ENCODE measurements around the gene COL23A1.
"Not testable (repeated sequence)": the region's sequence is repeated elsewhere in the genome, so short reads cannot be mapped to it uniquely, and the experiment has no call there.

Gene COL23A1

GRCh38 chr5:178199581-178200434 is 390.4 kb downstream of the COL23A1 start:
- no peak for DNase-seq

DNA sequence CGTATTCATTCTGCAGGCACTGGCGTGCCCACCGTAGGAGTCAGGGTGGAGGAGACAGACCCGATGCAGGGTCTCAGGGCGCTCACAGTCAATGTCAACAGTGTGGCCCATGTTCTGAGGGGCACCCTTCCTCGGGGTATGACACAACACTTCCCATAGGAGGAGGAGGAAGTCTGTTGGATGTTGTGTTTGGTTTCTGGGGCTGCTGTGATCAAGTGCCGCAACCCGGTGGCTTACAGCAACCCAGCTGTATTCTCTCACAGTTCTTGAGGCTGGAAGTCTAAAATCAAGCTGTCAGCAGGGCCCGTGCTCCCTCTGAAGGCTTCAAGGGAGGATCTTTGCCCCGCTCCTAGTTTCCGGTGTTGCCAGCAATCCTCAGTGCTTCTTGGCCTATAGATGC is 391.5 kb downstream of the COL23A1 start:
- no peak for DNase-seq

- not testable (repeated sequence) for DNase-seq
Observed at GRCh38 chr5:178198151-178198550, 392.0 kb downstream of the COL23A1 start.

DNA sequence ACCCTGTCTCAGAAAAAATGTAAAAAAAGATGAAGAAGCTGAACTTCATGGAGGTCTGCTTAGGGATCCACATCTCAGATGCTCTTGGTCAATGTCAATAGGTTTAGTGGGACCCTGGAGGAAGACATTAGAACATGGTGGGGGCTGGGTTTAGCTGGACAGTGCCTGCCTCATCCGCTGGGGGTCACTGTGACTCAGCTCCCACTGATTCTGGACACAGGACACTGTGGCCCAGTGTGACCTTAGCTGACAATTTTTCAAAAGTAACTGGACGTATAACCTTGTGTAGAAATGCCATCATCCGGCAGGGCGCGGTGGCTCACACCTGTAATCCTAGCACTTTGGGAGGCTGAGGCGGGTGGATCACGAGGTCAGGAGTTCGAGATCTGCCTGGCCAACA is 393.2 kb downstream of the COL23A1 start:
- no peak for DNase-seq

GRCh38 chr5:178196281-178196812 is 393.8 kb downstream of the COL23A1 start:
- no peak for DNase-seq

GRCh38 chr5:178194026-178194425 is 396.2 kb downstream of the COL23A1 start:
- DNase-seq: no peak

GRCh38 chr5:178193251-178193809 is 396.9 kb downstream of the COL23A1 start:
- DNase-seq: no peak

DNA sequence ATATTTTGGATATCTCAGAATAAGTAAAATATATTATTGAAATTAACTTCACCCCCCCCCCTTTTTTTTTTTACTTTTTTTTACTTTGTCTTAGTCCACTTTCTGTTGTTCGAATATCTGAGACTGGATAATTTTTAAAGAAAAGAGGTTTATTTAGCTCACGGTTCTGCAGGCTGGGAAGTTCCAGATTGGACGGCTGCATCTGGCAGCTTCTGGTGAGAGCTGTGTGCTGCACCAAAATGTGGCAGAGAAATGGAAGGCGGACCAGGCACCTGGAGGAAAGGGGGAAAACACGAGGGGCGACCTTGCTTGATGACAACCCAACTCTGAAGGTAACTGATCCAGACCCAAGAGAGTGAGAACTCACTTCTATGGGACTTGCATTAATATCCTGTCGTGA is 397.4 kb downstream of the COL23A1 start:
- DNase-seq: no peak

GRCh38 chr5:178192244-178192643 is 397.9 kb downstream of the COL23A1 start:
- no peak for DNase-seq

DNA sequence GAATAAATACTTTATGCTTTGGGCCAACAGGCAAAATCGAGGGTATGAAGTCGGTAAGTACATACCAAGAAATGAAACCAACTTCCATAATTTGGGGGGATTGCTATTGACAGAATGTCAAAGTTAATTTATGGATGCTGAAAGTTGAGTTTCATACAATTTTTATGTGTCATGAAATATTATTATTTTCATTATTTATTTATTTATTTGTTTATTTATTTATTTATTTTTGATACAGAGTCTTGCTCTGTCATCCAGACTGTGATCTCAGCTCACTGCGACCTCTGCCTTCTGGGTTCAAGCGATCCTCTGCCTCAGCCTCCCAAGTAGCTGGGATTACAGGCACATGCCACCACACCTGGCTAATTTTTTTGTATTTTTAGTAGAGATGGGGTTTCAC is 398.5 kb downstream of the COL23A1 start:
- no peak for DNase-seq

DNA sequence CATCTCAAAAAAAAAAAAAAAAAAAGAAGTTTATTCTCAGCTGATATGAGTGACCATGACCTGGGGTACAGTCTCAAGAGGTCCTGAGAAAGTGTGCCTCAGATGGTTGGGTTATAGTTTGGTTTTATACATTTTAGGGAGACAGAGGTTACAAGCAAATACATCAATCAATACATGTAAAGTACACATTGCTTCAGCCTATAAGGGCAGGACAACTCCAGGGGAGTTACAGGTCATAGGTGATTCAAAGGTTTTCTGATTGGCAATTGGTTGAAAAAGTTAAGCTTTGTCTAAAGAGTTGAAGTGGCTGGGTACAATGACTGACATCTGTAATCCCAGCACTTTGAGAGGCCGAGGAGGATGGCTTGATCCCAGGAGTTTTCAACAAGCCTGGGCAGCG is 400.8 kb downstream of the COL23A1 start:
- DNase-seq: no peak

Measured in activated CD4-positive, CD25-positive, alpha-beta regulatory T cell treated with anti-CD3 and anti-CD28 coated beads, Interleukin-2, amount 50 U/mL, for 72 hours (primary cell).